GM21825 (cell line): ENCODE measurements around the gene SAYSD1.

Experiments used
- ATAC-seq: cut with Tn5 transposase; IDR thresholded peaks from one replicate; pipeline ENCODE4 v1.9.1; 2021; ENCODE audit warnings: mild to moderate bottlenecking, moderate library complexity; ENCODE audit not compliant: unreplicated experiment

Gene SAYSD1

DNA sequence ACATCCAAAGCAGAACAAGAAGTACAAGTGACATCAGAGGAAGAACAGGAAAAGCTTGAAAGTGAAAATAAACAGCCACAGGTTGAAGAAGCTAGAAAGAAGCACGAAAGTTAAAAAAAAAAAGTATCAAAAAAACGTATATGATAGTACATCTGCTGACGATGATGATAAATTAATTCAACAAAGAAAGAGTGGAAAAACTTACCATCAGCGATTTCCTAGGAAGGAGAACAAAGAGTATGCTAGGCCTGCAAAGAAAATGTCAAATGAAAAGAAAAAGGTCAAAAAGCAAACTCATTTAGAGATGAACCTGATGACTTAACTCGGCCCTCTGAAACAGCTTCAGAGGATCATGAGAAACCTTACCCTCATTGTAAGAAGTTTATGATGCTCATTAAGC, 3.7 kb downstream of the SAYSD1 start:
- no peak for ATAC-seq

DNA sequence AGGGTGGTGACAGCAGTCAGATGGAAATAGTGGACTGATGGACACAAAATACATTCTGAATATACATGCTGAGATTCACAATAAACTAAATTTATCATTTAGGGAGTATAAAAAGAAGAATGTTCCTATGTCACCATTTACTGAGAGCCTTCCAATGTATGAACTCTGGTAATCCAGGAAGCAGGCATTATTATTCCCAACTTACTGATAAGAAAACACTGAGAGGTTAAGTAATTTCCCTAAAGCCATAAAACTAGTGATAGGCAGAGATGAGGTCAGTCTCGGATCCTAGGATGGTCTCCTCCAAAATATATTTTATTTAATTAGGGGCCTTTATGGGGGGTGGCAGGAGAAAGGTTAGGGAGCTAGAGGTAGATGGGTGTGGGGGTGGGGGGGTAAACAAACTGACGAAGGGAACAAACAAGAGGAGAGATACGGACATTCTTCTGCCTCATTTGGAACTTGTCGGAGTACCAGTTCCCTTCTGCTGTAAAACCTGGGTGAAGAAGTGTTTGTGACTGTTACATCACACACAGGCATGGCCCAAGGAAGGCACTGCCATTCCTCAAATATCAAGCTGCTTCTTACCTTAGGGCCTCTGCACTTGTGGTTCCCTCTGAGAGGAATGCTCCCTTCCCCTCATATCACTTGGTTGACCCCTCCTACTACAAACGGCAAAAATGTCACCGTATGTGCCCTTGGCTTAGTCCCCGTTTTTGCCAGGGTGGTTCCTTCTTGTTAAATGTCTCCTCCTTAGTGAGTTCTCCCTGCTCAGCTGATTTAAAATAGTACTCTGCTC, 6.7 kb downstream of the SAYSD1 start:
- no peak for ATAC-seq

- no peak for ATAC-seq
These were observed 7.3 kb downstream of the SAYSD1 start for GRCh38 chr6:39107641-39108040.

DNA sequence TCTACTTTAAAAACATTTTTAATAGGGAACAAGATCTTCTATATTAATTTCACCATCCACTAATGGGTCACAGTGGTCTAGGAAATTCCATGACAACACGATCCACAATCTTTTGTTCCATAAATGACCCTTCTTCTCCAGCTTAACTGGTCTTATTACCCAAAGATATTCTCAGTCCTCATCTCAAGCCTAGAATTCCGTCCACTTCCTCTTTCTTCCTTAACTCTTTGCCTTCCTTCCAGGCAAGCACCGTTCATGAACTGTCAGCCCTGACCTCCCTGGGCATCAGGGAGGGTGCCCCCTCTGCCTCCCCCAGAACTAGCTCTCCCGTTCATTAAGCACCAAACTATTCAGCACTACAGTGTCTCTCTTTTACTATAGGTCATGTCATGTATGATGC, 8.0 kb downstream of the SAYSD1 start:
- no peak for ATAC-seq

DNA sequence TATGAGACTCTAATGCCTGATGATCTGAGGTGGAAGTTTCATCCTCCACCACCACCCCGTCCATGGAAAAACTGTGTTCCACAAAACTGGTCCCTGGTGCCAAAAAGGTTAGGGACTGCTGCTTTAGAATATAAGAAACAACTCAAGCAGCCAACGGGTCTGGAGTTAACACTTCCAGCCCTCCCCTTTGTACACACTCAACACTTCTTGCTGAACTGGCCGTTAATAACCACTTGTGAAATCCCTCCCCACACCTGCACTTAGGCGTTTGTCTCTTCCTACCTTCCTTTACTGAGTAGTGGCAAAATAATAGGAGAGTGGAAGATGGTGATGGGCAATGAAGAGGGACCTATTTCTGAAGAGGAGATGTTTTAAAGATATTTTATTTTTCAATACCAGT, 10.5 kb downstream of the SAYSD1 start:
- no peak for ATAC-seq

DNA sequence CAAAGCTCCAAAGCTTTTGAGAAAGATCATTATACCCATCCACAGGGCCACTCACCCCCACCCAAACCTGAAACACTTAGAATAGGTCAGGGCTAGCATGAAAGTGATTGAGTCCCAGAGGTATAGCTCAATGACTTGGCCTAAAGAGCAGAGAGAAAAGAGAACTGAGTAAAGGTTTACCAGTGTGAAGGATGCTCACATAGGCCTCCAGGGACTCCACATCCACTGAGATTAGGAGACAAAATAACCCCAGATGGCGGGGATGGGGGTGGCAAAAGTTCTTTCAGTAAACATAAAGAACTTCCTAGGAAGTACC, 12.2 kb downstream of the SAYSD1 start:
- ATAC-seq: peak; percentile 67

DNA sequence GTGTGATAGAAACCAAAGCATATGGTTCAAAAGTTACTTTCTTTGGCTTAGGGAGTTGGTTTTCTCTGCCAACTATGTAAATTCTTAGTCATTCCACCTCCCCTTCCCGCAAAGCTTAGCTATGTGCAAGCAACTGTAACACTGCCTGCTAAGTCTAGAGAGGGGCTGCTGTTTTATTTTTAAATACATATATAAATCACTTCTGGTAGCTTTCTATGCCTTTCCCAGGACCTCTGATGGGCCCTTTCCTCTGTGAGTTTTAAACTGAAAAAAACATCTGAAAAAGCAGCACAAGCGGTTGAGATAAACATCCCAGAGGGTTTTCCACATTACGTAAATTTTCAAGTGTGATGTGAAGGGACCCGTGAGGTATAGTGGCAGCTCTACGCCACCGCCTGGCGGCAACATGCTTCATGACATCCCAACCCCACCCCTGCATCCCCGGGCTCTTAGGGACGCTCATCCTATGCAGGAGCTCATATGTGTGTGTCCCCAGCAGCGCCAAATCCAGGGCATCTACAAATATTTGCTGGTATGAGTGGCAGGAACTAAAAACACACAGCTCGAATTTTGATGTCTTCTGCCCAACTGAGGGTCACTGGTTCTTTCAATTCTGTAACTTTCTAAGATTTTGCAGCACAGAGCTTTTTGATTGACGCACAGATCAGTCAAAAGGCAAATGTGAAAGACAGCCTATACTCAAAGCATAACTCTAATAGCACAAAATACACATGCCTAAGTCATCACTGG, 12.7 kb downstream of the SAYSD1 start:
- peak; percentile 46 for ATAC-seq

GRCh38 chr6:39100358-39100757, 14.6 kb downstream of the SAYSD1 start:
- no peak for ATAC-seq

GRCh38 chr6:39095578-39095977, 19.4 kb downstream of the SAYSD1 start:
- no peak for ATAC-seq

DNA sequence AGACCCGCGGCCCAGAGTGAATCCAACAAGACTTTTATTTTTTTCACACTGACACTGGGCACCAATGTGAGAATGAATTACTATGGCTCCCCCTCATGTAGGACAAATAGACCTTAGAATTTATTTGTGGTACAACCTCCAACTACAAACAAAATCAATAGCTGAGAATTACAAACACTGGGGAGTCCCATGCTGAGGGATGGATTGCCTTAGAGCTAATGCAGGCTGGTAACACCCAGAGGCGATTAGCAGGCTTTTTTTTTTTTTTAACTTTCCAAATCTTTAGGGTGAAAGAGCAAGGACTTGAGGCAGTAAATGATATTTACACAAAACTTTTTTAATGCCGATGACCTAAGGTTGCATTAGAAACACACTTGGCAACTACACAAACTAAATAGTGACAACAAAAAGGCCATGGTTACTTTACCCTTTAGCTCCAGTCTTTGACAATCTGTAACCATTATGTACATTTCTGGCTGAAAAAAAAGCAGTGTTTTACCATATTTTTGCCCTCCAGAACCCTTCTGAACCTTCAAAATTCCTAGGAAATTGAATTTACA, 21.8 kb downstream of the SAYSD1 start:
- ATAC-seq: no peak

GRCh38 chr6:39092124-39092523, 22.9 kb downstream of the SAYSD1 start:
- ATAC-seq: no peak

GRCh38 chr6:39091220-39091619, 23.8 kb downstream of the SAYSD1 start:
- no peak for ATAC-seq

GRCh38 chr6:39090036-39090435, 24.9 kb downstream of the SAYSD1 start:
- no peak for ATAC-seq

GRCh38 chr6:39088331-39088730, 26.7 kb downstream of the SAYSD1 start:
- ATAC-seq: no peak

GRCh38 chr6:39087197-39087596, 27.8 kb downstream of the SAYSD1 start:
- ATAC-seq: no peak

- no peak for ATAC-seq
These were observed 28.3 kb downstream of the SAYSD1 start for GRCh38 chr6:39086711-39087110.

DNA sequence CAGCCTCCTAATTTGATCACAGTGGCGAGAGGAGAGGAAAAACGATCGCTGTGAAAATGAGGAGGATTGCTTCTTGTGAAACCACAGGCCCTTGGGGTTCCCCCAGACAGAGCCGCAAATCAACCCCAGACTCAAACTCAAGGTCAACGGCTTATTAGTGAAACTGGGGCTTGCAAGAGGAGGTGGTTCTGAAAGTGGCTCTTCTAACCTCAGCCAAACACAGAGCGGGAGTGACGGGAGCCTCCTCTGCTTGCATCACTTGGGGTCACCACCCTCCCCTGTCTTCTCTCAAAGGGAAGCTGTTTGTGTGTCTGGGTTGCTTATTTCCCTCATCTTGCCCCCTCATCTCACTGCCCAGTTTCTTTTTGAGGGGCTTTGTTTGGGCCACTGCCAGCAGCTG, 28.7 kb downstream of the SAYSD1 start:
- ATAC-seq: no peak

DNA sequence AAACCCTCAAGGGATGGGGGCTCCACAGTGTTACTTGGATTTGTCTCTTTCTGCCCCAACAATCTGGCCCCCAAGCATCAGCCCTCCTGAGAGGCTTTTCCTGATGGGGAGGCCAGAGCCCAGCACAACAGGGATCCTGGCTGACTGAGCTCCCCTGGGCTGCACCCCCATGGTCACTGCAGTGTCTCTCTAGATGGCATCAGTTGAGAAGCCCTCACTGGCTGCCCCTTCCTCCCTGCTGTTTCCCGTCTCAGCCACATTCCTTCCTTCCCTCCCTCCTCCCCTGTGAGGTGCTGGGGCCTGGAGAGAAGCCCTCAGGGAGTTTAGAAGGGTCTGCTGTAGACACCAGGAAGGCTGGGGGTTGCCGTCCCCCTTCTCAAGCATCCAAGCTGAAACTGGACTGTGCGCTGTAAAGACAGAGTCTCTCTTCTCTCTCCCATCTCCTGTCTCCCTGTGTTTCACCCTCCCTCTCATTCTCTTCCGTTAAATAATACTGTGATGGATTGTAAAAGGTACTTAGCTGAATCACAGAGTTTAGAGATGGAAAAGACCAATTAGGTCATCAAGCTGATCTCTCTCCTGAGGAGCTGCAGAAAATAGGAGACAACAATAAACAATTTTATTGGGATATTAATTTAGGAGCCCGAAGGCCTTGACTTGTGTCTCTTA, 29.7 kb downstream of the SAYSD1 start:
- ATAC-seq: no peak

GRCh38 chr6:39084506-39084905, 30.5 kb downstream of the SAYSD1 start:
- ATAC-seq: no peak

- no peak for ATAC-seq
These were observed 31.8 kb downstream of the SAYSD1 start for GRCh38 chr6:39083231-39083634.

- no peak for ATAC-seq
These were observed 32.7 kb downstream of the SAYSD1 start for GRCh38 chr6:39082310-39082709.
